K562 (cell line): ENCODE results near the gene PUM1. TPM values are rescaled to one million over a fixed set of nuclear protein-coding genes. Genes with fewer than 3 reads are reported as not detected.

Experiments
- ADNP ChIP-seq: fragments of 200-800 bp; sonication (Bioruptor generic); IDR thresholded peaks from 2 replicates; pipeline ENCODE4 v1.6.1; 2016; ENCODE audit warnings: missing genetic modification characterization, missing compliant biosample characterization
- ARID4B ChIP-seq: sonication (generic); formaldehyde crosslinking; IDR thresholded peaks from 2 replicates; pipeline ENCODE4 v1.8.0; 2022; ENCODE audit warnings: mild to moderate bottlenecking, missing genetic modification reagents
- ATF1 ChIP-seq, 2 experiments: fragments of 450-650 bp in 1 of 2; IDR thresholded peaks; 2 replicates each; pipeline ENCODE4 v1.6.1; 2016; ENCODE audit warnings: missing compliant biosample characterization in 1 of 2, missing genetic modification characterization in 1 of 2
- BCOR ChIP-seq: fragments of 450-650 bp; IDR thresholded peaks from 2 replicates; pipeline ENCODE4 v1.6.1; 2016
- ELF2 ChIP-seq: fragments of 250-450 bp; sonication (Bioruptor Pico); IDR thresholded peaks from 2 replicates; pipeline ENCODE4 v1.5.0; 2021; ENCODE audit warnings: mild to moderate bottlenecking
- JUN ChIP-seq, 2 experiments: sonication (generic) in 1 of 2; formaldehyde crosslinking in 1 of 2; IDR thresholded peaks; 2 replicates each; pipeline versions ENCODE4 v1.6.1 to v1.8.0; 2012 to 2022; ENCODE audit warnings: borderline replicate concordance in 2 of 2, mild to moderate bottlenecking in 2 of 2, improper control_type of control experiment in 1 of 2, low read depth in 1 of 2, low read length in 1 of 2, missing genetic modification reagents in 1 of 2
- NCOA4 ChIP-seq: fragments of 450-650 bp; IDR thresholded peaks from 2 replicates; pipeline ENCODE4 v1.6.1; 2018; ENCODE audit warnings: mild to moderate bottlenecking; ENCODE audit not compliant: partially characterized antibody
- NFIX ChIP-seq: fragments of 250-450 bp; sonication (Bioruptor Pico); IDR thresholded peaks from 2 replicates; pipeline ENCODE4 v1.4.0; 2020; ENCODE audit warnings: low read depth, mild to moderate bottlenecking, moderate library complexity
- NRF1 ChIP-seq, 2 experiments: fragments of 450-650 bp; IDR thresholded peaks in 1 of 2; conservative IDR thresholded peaks in 1 of 2; 2 replicates each; pipeline ENCODE4 v1.6.1; 2014; ENCODE audit warnings: mild to moderate bottlenecking in 2 of 2
- POLR2G ChIP-seq: fragments of 200-400 bp; formaldehyde crosslinking; IDR thresholded peaks from 2 replicates; pipeline ENCODE4 v1.6.1; 2017; ENCODE audit warnings: low read depth, mild to moderate bottlenecking, antibody characterized with exemption, low read length, moderate library complexity
- SMARCA5 ChIP-seq: fragments of 450-650 bp; IDR thresholded peaks from 2 replicates; pipeline ENCODE4 v1.6.1; 2016
- TFAM ChIP-seq: fragments of 250-450 bp; sonication (Bioruptor Pico); conservative IDR thresholded peaks from 2 replicates; pipeline ENCODE4 v1.5.0; 2021; ENCODE audit warnings: mild to moderate bottlenecking, moderate library complexity
- TOE1 ChIP-seq, 2 experiments: fragments of 450-650 bp in 1 of 2; sonication (generic) in 1 of 2; formaldehyde crosslinking in 1 of 2; IDR thresholded peaks; 2 replicates each; pipeline versions ENCODE4 v1.7.1 to v1.8.0; 2016 to 2022; ENCODE audit warnings: borderline replicate concordance in 2 of 2, mild to moderate bottlenecking in 2 of 2, antibody characterized with exemption in 1 of 2, inconsistent platforms in 1 of 2, low read depth in 1 of 2, missing genetic modification reagents in 1 of 2, moderate library complexity in 1 of 2
- ZC3H4 ChIP-seq: sonication (generic); formaldehyde crosslinking; IDR thresholded peaks from 2 replicates; pipeline ENCODE4 v1.9.0; 2021; ENCODE audit warnings: missing genetic modification reagents, borderline replicate concordance
- ZNF445 ChIP-seq: fragments of 250-450 bp; sonication (Bioruptor Pico); IDR thresholded peaks from 2 replicates; pipeline ENCODE4 v1.4.0; 2020; ENCODE audit warnings: low read depth, mild to moderate bottlenecking, moderate library complexity
- ZNF79 ChIP-seq: fragments of 250-450 bp; sonication (Bioruptor Pico); IDR thresholded peaks from 2 replicates; pipeline ENCODE4 v1.4.0; 2020; ENCODE audit warnings: low read depth, mild to moderate bottlenecking, moderate library complexity
- polyA plus RNA-seq, 8 experiments: library from polyadenylated mRNA; depleted of rRNA in 4 of 8; stranded (reverse) in 5 of 8; unstranded in 3 of 8; fragments of >200 nt; fragmentation: Nextera tagmentation in 2 of 8; fragmentation: Illumina TruSeq in 1 of 8; extraction: Ambion mirVana in 2 of 8; extraction: Trizol in 1 of 8; gene quantifications; 2 replicates each; pipeline versions ENCODE4 v1.2.1 to v1.2.3, GENCODE V29; 2011 to 2014; ENCODE audit warnings: inconsistent platforms in 1 of 8, missing spikeins in 1 of 8
- total RNA-seq, 7 experiments: library from RNA; depleted of rRNA in 6 of 7; stranded (reverse); fragments of >200 nt in 6 of 7; fragmentation: Illumina TruSeq in 2 of 7; extraction: Trizol in 2 of 7; gene quantifications; 2 replicates each; pipeline versions ENCODE4 v1.2.1 to v1.2.3, GENCODE V29; 2011 to 2021; ENCODE audit warnings: low replicate concordance in 1 of 7

Gene PUM1
- total and polyA plus RNA-seq, 9 of the 15 experiments (the other 6 are each of a cell fraction or from before 2014, with no cell fraction given), result 37.7 to 104 (median 55.7) TPM

- no peak for TF ChIP-seq NRF1 (conservative IDR thresholded peaks at IDR 0.05 in 1 of 2, IDR thresholded peaks at IDR 0.05 in 1 of 2)
- no peak for TF ChIP-seq JUN (IDR thresholded peaks at IDR 0.05; ENCODE audit: borderline replicate concordance, low read depth, low read length)
- no peak for TF ChIP-seq JUN (CRISPR knock-in tag; IDR thresholded peaks at IDR 0.05; ENCODE audit: borderline replicate concordance)
- no peak for TF ChIP-seq TOE1 (IDR thresholded peaks at IDR 0.05; ENCODE audit: borderline replicate concordance)
- TF ChIP-seq TOE1 (CRISPR knock-in tag; IDR thresholded peaks at IDR 0.05; ENCODE audit: borderline replicate concordance, low read depth), result no peak
- TF ChIP-seq ZNF79 (CRISPR knock-in tag), result no peak
- TF ChIP-seq ZC3H4, result 0 out of 2 replicates have a peak, but pooled peaks have one; percentile 73
- TF ChIP-seq ARID4B (CRISPR knock-in tag), result no peak
- TF ChIP-seq NCOA4, result no peak
- peak; percentile 88 for TF ChIP-seq BCOR
- peak; percentile 38 for TF ChIP-seq POLR2G
- TF ChIP-seq ADNP (tag), result 0 out of 2 replicates have a peak, but pooled peaks have one; percentile 29
- peak; percentile 62; the same call in 1 of the 2 replicates for TF ChIP-seq SMARCA5
- TF ChIP-seq ELF2, result no peak
- TF ChIP-seq ZNF445, result no peak
- TF ChIP-seq TFAM, result no peak
- no peak for TF ChIP-seq ATF1 (CRISPR knock-in tag; IDR thresholded peaks at IDR 0.05)
- TF ChIP-seq ATF1 (tag; IDR thresholded peaks at IDR 0.05), result no peak
- no peak for TF ChIP-seq NFIX (CRISPR knock-in tag)
- TF ChIP-seq, all 486 proteins: peak for 12
Observed at GRCh38 chr1:30883389-30884172, 181.9 kb downstream of the PUM1 start (continued).
